ENCODE results near the gene SMARCAL1. TPM values are rescaled to one million over a fixed set of nuclear protein-coding genes. Genes with fewer than 3 reads are reported as not detected.
A peak's percentile ranks its signal among the peaks of the same experiment; 100 is the strongest.

Gene SMARCAL1
- total and polyA plus RNA-seq, 4 donors: 3.4 to 9.3 (median 5.4) TPM

- H3K27ac ChIP-seq (ENCODE audit: low read depth in 1 of 2, low read length in 2 of 2): no peak overlapping the region
- peaks cover 2 to 11% (median 9%) of the 10 kb centered on the region in 4 donors for H3K27me3 ChIP-seq (ENCODE audit: control insufficient read depth in 4 of 4, insufficient read depth in 4 of 4, low read length in 3 of 4)
- TF ChIP-seq NR2F2 (IDR thresholded peaks at IDR 0.05) (no peak), HNF4A (conservative IDR thresholded peaks at IDR 0.05) (no peak), SP1 (IDR thresholded peaks at IDR 0.05) (no peak), HNF4G (IDR thresholded peaks at IDR 0.05) (no peak), YY1 (IDR thresholded peaks at IDR 0.05) (no peak), RXRA (IDR thresholded peaks at IDR 0.05) (no peak), EGR1 (IDR thresholded peaks at IDR 0.05; ENCODE audit: low read depth in 2 of 2) (no peak), JUND (IDR thresholded peaks at IDR 0.05) (no peak), FOXA1 (IDR thresholded peaks at IDR 0.05) (no peak), FOXA2 (IDR thresholded peaks at IDR 0.05) (no peak)
- TF ChIP-seq, protein P1, sequence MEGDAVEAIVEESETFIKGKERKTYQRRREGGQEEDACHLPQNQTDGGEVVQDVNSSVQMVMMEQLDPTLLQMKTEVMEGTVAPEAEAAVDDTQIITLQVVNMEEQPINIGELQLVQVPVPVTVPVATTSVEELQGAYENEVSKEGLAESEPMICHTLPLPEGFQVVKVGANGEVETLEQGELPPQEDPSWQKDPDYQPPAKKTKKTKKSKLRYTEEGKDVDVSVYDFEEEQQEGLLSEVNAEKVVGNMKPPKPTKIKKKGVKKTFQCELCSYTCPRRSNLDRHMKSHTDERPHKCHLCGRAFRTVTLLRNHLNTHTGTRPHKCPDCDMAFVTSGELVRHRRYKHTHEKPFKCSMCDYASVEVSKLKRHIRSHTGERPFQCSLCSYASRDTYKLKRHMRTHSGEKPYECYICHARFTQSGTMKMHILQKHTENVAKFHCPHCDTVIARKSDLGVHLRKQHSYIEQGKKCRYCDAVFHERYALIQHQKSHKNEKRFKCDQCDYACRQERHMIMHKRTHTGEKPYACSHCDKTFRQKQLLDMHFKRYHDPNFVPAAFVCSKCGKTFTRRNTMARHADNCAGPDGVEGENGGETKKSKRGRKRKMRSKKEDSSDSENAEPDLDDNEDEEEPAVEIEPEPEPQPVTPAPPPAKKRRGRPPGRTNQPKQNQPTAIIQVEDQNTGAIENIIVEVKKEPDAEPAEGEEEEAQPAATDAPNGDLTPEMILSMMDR (IDR thresholded peaks at IDR 0.05; ENCODE audit: low read depth, low read length, missing input control): no peak
- TF ChIP-seq, protein P2, sequence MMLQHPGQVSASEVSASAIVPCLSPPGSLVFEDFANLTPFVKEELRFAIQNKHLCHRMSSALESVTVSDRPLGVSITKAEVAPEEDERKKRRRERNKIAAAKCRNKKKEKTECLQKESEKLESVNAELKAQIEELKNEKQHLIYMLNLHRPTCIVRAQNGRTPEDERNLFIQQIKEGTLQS (IDR thresholded peaks at IDR 0.05): no peak
- TF ChIP-seq, protein P3, sequence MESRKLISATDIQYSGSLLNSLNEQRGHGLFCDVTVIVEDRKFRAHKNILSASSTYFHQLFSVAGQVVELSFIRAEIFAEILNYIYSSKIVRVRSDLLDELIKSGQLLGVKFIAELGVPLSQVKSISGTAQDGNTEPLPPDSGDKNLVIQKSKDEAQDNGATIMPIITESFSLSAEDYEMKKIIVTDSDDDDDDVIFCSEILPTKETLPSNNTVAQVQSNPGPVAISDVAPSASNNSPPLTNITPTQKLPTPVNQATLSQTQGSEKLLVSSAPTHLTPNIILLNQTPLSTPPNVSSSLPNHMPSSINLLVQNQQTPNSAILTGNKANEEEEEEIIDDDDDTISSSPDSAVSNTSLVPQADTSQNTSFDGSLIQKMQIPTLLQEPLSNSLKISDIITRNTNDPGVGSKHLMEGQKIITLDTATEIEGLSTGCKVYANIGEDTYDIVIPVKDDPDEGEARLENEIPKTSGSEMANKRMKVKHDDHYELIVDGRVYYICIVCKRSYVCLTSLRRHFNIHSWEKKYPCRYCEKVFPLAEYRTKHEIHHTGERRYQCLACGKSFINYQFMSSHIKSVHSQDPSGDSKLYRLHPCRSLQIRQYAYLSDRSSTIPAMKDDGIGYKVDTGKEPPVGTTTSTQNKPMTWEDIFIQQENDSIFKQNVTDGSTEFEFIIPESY (IDR thresholded peaks at IDR 0.05): no peak
- no peak for DNase-seq (ENCODE audit: low spot score)
- no peaks in the 10 kb centered on the region for H3K36me3 ChIP-seq (ENCODE audit: control insufficient read depth in 4 of 4, insufficient read depth in 3 of 4, low read depth in 1 of 4, low read length in 3 of 4)
- H3K9ac ChIP-seq (ENCODE audit: low read depth in 1 of 2, low read length in 2 of 2): no peak overlapping the region
- 4% methylated on average over 53 of the region's 53 CpGs for WGBS
- H3K4me1 ChIP-seq (ENCODE audit: control insufficient read depth in 4 of 4, insufficient read depth in 4 of 4, low read length in 3 of 4): peaks cover 0 to 13% (median 7%) of the 10 kb centered on the region in 4 donors
- H3K4me3 ChIP-seq (ENCODE audit: low read depth in 1 of 3, low read length in 3 of 3): peak overlapping the region in 1 of 3 donors; percentile 28
- no peaks in the 10 kb centered on the region for H3K9me3 ChIP-seq (ENCODE audit: control insufficient read depth in 4 of 4, low read length in 3 of 4)
Observed at GRCh38 chr2:216370961-216371712, 41.1 kb upstream of the SMARCAL1 start.

GRCh38 chr2:216371721-216372702 is 40.3 kb upstream of the SMARCAL1 start, which contains the start of gene MARCHF4:
MARCHF4 (minus strand) TSS chr2:216372483; CDS start chr2:216370260, 2,223 bp downstream.
- Histone ChIP-seq H3K9ac (ENCODE audit: low read depth in 1 of 2, low read length in 2 of 2) (no peak within 1 kb of the TSS), H3K27me3 (ENCODE audit: control insufficient read depth in 4 of 4, insufficient read depth in 4 of 4, low read length in 3 of 4) (peaks cover 2 to 11% (median 9%) of the 10 kb centered on the region in 4 donors), H3K36me3 (ENCODE audit: control insufficient read depth in 4 of 4, insufficient read depth in 3 of 4, low read depth in 1 of 4, low read length in 3 of 4) (no peaks in the 10 kb centered on the region), H3K9me3 (ENCODE audit: control insufficient read depth in 4 of 4, low read length in 3 of 4) (no peaks in the 10 kb centered on the region), H3K4me1 (ENCODE audit: control insufficient read depth in 4 of 4, insufficient read depth in 4 of 4, low read length in 3 of 4) (peaks cover 0 to 13% (median 7%) of the 10 kb centered on the region in 4 donors), H3K27ac (ENCODE audit: low read depth in 1 of 2, low read length in 2 of 2) (no peak within 1 kb of the TSS), H3K4me3 (ENCODE audit: low read depth in 1 of 3, low read length in 3 of 3) (peak within 1 kb of the TSS in 1 of 3 donors; percentile 28)
- DNase-seq (ENCODE audit: low spot score): peak; percentile 79
- TF ChIP-seq FOXA1 (IDR thresholded peaks at IDR 0.05): no peak
- TF ChIP-seq FOXA2 (IDR thresholded peaks at IDR 0.05): no peak
- TF ChIP-seq YY1 (IDR thresholded peaks at IDR 0.05): no peak
- TF ChIP-seq RAD21 (IDR thresholded peaks at IDR 0.05): peak in 1 of 2 donors; percentile 25
- peak; percentile 100 for TF ChIP-seq REST (IDR thresholded peaks at IDR 0.05)
- no peak for TF ChIP-seq RXRA (IDR thresholded peaks at IDR 0.05)
- no peak for TF ChIP-seq HNF4A (conservative IDR thresholded peaks at IDR 0.05)
- no peak for TF ChIP-seq MAX (IDR thresholded peaks at IDR 0.05)
- no peak for TF ChIP-seq JUND (IDR thresholded peaks at IDR 0.05)
- no peak for TF ChIP-seq TAF1 (conservative IDR thresholded peaks at IDR 0.05)
- TF ChIP-seq, protein P1 (IDR thresholded peaks at IDR 0.05; ENCODE audit: low read depth, low read length, missing input control): no peak
- TF ChIP-seq NR2F2 (IDR thresholded peaks at IDR 0.05): no peak
- WGBS: 4% methylated on average over 60 of the region's 60 CpGs

Data from liver (tissue), 9 donors.